ENCODE data around the gene CMC2.

Gene CMC2

DNA sequence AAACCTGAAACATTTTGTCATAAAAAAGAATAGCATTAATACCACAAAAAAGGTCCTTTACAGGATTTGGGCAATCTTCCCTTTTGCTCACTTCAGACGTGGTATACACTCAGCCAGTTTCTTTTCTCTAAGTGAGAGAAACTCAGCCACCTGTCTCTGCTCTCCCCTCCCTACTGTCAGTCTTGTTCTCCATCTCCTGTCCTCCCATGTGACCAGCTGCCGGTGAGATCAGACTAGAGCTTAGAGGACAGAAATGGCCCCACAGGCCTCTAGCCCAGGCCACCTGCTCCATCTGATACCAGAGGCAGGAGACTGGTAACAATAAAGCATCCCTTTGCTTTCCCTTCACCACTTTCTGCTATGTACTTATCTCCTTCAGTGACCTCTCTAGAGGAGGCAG, 34.9 kb downstream of the CMC2 start:
- DNase-seq = no peak

DNA sequence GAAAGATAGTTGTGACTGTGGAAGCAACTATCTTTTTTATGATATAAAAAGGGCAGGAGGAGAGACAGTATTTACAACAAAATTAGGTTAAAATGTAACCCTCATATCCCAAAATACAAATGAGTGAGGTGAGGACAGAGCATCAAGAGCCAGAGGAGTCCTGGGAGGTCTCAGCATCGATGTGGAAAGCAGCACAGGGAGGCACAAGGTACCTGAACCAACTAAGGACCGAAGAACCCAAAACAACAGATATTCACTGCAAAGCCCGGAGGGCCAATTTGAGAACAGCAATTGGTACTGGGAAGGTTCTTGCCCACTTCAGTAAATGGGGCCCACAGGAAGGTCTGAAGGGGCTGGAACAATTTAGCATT, 37.6 kb downstream of the CMC2 start:
- DNase-seq = no peak

DNA sequence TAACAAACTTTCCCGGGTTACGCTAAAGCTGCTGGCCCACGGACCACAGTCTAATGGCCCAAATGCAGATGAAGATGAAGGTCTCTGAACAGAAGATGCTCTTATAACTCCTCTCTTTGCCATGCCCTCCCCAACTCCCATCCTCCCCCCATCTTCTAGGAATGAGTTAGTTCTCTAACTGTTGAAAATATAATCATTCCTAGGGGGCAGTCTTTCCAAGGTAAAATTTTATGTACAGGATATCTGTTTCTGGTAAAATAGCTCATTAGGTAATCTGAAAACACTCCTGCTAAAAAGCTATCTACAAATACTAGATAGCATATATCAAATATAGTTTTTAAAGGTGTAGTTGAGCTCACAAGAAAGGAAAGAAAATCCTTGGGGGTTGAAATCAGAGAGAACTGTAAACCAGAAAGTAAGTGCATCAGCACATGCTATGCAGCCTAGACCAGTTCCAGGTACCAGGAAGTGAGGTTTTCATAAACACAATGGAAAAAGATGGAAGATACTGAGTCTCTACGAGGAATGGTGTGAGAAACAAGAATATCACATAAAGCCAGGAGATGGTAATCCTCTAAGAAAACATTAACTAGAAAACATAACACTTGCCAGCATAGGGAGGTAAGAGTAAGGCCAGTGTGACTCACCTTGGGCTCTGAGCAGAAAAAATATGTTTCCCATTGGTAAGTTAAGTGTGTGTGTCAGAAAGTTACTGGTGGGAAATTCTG, 38.1 kb downstream of the CMC2 start:
- DNase-seq = no peak

DNA sequence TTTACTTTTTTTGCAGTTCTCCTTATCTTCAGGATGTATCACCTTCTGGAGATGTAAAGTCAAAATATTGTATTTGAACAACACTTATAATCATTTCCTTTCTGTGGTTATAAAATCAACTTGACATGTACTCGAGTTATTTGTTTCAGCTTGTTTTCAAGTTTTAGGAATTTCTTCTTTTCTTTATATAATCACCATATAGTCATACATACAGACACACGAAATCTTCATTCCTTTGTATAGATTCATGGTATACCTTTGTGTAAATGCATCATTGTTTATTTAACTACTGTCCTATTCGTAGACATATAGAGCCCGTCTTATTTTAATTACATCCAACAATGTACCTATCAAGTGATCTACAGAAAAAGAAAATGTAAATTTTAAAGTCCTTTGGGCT, 40.1 kb downstream of the CMC2 start:
- DNase-seq = no peak

DNA sequence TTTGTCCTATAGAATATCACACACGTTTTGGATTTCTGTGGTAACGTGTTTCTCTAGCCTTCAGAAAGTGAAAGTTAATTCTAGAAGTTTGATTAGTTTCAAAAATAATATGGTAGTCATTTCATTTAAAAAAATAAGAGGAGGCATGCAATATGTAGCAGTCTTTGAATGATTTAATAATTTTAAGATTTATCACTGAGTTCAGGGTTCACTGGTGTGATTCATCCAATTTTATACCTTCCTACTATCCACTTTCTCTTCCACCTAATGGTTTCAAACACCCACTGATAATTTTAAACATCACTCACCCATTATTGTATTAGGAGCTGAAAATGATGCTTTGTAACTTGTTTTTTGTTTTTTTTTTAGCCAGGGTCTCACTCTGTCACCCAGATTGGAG, 42.3 kb downstream of the CMC2 start:
- DNase-seq = no peak

DNA sequence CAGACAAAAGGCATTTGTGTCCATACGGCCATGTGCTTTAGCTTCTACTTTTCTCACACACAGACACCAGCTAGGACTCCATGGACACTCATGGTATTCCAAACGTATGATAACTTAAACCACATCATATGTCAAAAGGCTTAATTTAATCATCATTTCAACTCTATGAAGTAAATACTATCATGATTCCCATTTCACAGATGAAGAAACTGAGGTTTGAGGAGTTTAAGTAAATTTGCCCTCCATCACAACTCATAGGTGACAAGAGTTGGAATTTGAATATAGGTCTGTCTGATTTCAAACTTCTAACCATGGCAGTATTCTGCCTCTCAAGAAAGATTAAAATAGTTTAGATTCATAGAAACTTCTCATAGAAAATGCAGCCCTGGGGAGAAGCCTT, 43.8 kb downstream of the CMC2 start:
- DNase-seq = no peak

GRCh38 chr16:80958284-80958683, 48.4 kb downstream of the CMC2 start:
- no peak for DNase-seq

GRCh38 chr16:80954985-80955384, 51.7 kb downstream of the CMC2 start:
- no peak for DNase-seq

- DNase-seq = peak; percentile 67
These were observed 57.7 kb downstream of the CMC2 start for GRCh38 chr16:80948886-80949493.

GRCh38 chr16:80947708-80948625, 58.7 kb downstream of the CMC2 start:
- no peak for DNase-seq

- no peak for DNase-seq
These were observed 59.4 kb downstream of the CMC2 start for GRCh38 chr16:80947239-80947638.

- DNase-seq = no peak
These were observed 60.2 kb downstream of the CMC2 start for GRCh38 chr16:80946481-80946880.

DNA sequence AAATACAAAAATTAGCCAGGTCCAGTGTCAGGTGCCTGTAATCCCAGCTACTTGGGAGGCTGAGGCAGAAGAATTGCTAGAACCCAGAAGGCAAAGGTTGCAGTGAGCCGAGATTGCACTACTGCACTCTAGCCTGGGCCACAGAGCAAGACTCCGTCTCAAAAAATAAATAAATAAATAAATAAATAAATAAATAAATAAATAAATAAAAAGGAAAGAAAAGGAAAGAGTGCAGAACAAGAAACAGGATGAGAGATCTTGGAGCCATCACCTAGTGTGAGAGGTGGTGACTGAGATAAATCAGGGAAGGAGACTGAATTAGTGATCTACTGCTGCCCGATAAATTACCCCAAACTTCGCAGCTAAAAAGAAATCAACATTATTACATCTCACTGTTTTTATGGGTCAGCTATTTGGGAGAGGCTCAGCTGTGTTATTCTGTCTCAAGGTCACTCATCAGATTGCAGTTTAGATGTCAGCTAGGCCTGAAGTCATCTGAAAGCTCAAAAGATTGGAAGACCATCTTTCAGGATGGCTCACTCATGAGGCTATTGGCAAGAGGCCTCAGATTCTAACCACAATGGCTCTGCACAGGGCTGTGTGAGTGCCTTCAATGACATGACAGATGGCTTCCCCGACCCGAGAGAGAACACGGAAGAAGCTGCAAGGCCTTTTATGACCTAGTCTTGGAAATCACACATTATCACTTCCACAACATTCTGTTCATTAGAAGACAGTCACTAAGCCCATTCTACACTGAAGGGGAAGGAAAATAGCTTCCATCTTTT, 66.4 kb downstream of the CMC2 start:
- DNase-seq = no peak

- DNase-seq = no peak
These were observed 67.8 kb downstream of the CMC2 start for GRCh38 chr16:80938879-80939260.

GRCh38 chr16:80938004-80938878, 68.4 kb downstream of the CMC2 start:
- no peak for DNase-seq

DNA sequence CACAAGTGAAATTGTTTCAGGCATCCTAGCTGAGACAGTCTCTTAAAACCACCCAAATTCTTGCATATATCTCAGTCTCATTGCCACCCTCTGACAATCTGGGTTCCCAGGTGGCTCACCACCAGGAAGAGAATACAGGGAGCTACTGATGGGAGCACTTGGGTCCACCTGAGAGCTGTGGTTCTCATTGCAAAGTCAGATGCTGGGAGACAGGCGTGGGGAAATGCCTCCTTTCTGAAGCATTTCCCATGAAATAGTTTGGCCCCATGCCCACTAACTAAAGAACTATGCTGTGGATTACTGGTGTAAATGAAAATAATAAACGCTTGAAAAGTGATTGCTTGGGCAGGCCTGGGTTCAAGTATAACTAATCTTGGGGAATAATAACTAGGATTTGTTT, 70.3 kb downstream of the CMC2 start:
- no peak for DNase-seq

GRCh38 chr16:80935691-80936090, 71.0 kb downstream of the CMC2 start:
- no peak for DNase-seq

GRCh38 chr16:80932708-80933095, 74.0 kb downstream of the CMC2 start:
- DNase-seq = no peak

GRCh38 chr16:80931801-80932707, 74.6 kb downstream of the CMC2 start:
- no peak for DNase-seq

DNA sequence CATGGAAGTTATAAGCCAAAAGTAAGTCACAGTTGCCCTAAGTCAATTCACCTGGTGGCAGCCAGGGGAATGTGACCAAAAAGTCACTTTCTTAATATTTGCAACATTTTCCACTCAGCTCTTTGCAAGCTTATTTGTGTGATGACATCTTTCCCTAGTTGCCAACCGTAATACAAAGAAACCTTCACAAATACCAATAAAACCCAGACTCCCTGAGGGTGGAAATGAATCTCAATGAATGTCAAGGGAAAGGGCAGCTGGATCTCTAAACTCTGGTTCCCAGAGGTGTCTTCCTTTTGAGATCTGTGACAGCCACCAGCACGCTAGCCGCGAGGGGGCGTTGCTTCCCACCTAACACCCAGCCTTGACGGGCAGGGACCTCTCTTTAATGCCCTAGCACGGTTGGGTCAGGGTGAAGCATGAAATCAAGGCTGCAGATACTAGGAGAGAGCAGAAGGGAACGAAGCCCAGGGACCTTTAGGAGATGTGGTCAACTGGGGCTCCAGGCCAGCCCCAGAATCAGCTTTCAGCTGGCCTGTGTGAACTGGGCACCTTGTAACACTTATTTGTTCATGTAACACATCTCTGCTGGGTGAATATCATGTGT, 82.2 kb downstream of the CMC2 start:
- peak; percentile 27 for DNase-seq

DNA sequence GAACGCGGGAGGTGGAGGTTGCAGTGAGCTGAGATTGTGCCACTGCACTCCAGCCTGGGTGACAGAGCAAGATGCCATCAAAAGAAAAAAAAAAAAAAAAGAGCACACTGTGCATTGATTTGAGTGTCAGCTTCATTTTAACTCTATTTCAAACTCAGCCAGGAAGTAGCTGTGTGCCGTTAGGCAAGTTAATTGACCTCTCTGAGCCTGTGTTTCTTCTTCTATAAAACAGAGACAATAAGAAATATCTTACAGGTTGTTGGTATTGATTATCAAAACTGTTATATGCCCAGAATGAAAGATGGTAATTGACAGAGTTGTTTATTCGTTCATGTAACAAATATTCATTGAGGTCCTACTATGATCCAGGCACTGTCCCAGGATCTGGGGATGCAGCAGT, 83.3 kb downstream of the CMC2 start:
- DNase-seq = no peak
